ENCODE results near the gene IFT25.

IFT25 gene

DNA sequence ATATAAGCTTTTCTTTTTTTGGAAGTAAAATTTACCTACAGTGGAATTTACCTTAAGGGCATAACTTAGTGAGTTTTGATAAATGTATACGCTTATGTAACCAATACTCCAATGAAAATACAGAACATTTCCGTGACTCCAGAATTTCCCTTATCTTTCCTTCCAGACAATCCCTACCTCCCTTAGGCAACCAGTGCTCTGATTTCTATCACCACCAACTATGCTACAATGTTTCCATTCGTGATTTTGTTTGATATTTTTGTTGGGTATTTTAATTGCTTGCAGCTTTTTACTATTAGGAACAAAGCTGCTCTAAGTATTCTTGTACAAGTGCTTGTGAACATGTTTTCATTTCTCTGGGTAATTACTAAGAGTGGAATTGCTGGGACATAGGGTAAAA is 14.6 kb downstream of the IFT25 start:
- DNase-seq (ENCODE audit: low read depth in 2 of 2, low spot score in 1 of 2) = no peak

- DNase-seq (ENCODE audit: low read depth in 2 of 2, low spot score in 1 of 2) = no peak
Observed at GRCh38 chr1:53929246-53929960, 16.1 kb downstream of the IFT25 start.

DNA sequence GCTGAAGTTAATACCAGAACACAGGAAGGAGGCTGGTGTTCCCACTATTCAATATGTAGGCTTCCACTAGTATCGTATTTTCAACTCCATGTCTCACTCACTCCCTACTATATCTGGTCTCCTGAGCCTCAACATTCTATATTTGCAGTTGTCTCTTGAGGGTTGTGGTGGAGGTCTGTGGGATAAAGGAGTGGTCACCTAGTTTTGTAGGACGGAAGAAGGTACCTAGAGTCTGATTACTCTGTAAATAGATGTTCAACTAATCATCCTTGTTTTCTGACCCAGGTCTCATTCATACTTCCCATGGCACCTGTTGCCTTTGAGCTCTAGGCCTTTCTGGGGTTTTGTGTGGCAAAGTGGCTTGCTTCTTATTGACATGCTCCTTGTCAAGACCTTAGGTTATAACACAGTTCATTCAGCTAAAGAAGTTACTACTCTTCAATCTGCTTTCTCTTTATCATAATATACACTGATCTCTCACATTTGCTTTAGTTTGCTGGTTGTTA is 18.1 kb downstream of the IFT25 start:
- no peak for DNase-seq (ENCODE audit: low read depth in 2 of 2, low spot score in 1 of 2)

DNA sequence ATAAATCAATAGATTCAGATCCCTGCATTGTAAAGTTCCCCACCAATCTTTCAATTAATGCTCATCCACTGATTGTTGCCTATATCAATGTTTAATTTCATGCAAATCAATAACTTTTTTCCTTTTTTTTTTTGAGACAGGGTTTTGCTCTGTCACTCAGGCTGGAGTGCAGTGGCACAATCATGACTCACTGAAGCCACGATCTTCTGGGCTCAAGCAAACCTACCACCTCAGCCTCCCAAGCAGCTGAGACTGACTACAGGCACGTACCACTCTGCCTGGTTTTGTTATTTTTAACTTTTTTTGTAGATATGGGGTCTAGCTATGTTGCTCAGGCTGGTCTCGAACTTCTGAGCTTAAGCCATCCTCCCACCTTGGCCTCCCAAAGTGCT is 25.8 kb downstream of the IFT25 start:
- no peak for DNase-seq (ENCODE audit: low read depth in 2 of 2, low spot score in 1 of 2)

DNA sequence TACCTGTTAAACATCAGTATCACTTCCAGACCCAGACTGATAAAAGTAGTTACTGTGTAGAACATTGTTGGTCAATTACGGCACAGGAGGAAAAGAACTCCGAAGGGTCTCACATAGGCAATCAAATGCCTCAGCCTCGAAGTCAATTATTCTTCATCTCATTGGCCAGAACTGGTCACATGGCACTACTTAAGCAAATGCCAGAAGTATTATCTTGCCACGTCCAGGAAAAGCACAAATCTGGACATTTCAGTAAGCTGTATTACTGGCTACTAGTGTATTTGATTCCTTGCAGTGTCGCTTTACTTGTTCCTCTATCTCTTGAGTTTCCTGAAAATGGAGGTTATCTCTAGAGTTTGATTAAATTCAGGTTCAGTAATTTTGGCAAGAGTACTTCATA is 27.2 kb downstream of the IFT25 start:
- no peak for DNase-seq (ENCODE audit: low read depth in 2 of 2, low spot score in 1 of 2)

DNA sequence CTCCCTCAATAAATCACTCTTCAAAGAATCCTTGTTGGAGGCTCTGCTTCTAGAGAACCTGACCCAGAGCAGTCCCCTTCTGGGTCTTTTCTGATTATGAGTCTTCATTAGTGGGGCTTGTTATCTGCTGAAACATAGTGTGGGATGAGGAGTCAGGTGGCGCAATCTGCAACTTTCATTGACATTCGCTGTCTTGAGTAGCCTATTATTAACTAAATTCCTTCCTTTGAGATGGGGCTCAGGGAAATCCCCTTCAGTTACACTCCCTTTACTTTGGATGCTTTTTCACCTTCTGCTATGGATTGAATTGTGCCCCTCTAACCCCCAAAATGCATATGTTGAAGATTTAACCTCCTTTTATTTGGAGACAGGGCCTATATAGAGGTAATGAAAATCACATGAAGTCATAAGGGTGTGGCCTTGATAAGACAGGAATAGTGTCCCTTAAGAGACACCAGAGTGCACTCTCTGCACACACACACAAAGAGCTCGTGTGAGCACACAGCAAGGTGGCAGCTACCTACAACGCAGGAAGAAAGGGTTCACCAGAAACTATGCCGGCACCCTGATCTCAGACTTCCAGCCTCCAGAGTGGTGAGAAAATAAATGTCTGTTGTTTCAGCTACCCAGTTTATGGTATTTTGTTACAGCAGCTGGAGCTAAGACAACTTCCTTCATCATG is 32.0 kb downstream of the IFT25 start:
- DNase-seq (ENCODE audit: low read depth in 2 of 2, low spot score in 1 of 2) = no peak

DNA sequence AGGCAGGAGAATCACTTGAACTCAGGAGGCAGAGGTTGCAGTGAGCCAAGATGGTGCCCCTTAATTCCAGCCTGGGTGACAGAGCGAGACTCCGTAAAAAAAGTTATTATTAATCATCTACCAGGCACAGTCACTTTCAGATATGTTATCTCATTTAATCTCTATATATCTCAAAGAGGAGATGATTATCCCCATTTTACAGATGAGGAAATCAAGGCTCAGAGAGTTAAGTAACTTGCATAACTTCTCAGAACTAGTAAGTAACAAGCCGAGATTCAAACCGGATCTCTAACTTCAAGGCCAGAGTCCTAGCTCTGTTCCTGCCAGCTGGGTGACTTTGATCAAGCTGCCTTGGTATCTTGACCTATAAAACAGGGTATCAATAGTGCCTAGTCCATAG is 34.1 kb downstream of the IFT25 start:
- no peak for DNase-seq (ENCODE audit: low read depth in 2 of 2, low spot score in 1 of 2)

DNA sequence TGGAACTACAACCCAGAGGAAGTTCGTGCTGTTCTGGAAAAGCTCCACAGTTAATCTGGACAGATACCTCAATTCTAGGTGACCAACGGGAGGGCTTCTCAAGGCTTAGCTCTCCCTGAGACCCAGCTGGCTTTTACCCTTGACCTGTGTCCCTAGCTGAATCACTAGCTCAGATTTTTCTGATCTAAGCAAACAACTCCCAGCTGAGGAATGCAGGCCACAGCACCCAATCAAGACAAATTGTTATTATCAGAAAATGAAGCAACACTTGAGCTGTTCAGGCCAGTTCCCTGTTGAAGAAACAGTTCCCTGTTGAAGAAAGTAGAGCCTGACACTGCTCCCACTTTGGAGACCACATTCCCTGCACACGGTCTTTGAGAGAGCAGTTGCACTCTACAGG is 35.6 kb downstream of the IFT25 start:
- DNase-seq (ENCODE audit: low read depth in 2 of 2, low spot score in 1 of 2) = no peak

GRCh38 chr1:53906121-53906520 is 39.4 kb downstream of the IFT25 start:
- DNase-seq (ENCODE audit: low read depth in 2 of 2, low spot score in 1 of 2) = no peak

GRCh38 chr1:53905509-53905908 is 40.0 kb downstream of the IFT25 start:
- DNase-seq (ENCODE audit: low read depth in 2 of 2, low spot score in 1 of 2) = no peak

GRCh38 chr1:53902235-53903138 is 43.0 kb downstream of the IFT25 start:
- DNase-seq (ENCODE audit: low read depth in 2 of 2, low spot score in 1 of 2) = no peak

DNA sequence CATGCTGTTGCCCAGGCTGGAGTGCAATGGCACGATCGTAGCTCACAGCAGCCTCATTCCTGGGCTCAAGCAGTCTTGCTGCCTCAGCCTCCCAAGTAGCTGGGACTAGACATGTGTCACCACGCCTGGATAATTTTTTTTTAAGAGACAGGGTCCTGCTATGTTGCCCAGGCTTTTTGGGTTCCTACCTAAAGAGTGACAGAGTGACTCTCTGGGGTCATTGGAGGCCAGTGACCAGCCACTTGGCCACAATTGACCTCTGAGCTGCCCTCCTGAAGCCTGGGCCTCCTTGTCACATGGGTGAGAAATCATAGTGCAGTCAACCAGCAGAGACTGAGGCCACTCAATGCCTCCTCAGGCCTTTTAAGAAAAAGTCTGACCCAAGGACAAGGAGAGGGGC is 45.8 kb downstream of the IFT25 start:
- DNase-seq (ENCODE audit: low read depth in 2 of 2, low spot score in 1 of 2) = no peak

DNA sequence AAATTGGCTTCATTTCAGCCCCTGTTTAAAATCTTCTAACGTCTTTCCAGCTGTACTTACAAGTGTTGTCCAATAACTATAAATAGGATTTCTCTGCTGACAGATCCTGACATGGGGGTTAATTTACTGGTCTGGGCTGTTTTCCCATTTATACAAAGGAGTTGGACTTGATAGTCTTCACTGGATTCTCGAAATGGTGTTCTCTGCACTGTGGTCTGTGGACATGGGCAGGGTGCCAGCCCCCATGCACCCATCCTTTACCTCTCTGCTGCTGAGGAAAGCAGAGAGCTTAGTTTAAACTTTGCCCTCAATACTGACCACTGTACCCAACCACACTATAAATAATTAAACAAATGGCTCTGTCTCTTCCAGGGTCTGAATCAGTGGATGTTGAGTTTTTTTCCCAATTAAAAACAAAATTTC is 46.3 kb downstream of the IFT25 start:
- no peak for DNase-seq (ENCODE audit: low read depth in 2 of 2, low spot score in 1 of 2)

DNA sequence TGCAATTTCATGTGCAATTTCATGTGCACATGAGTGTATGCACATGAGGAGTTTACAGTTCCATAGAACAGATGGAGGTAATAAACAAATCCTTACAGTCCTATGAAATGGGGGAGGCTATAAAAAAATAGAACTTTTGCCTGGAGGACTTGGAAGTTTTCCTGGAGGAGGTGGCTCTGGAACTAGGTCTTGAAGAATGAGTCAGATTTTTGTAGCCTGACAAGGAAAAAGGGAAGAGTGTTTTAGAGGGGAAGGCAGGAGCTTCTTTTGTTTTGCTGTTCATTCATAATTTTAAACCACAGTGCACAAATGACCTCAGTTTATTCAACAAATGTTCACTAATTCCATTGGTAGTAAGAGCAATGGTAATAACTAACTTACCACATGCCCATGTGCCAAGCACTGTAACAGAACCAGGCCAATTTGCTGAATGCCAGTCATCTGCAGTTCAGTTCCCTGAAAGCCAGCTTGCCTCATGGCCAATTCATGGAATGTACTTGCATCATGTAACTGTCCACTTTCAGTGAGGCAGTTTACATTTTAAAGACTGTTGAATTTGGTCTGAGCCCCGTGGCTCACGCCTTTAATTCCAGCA is 48.8 kb downstream of the IFT25 start:
- no peak for DNase-seq (ENCODE audit: low read depth in 2 of 2, low spot score in 1 of 2)

GRCh38 chr1:53895421-53895820 is 50.1 kb downstream of the IFT25 start:
- no peak for DNase-seq (ENCODE audit: low read depth in 2 of 2, low spot score in 1 of 2)

DNA sequence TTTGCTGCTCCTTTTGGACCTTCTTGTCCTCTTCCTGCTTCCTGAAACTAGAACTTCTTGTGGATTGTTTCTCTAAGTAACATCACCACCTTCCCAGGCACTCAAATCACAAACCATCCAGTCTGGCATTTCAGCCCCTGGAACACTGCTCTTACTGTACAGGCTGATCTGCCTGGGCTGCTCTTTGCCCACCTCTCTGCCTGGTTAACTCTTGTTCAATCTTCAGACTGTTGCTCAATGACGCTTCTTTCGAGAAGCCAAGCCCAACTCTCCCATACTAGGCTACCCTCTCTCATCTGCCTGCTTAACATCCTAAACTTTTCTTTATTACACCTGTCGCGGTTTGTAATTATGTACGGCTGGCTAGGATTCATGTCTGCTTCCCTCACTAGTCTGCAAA is 50.9 kb downstream of the IFT25 start:
- no peak for DNase-seq (ENCODE audit: low read depth in 2 of 2, low spot score in 1 of 2)

DNA sequence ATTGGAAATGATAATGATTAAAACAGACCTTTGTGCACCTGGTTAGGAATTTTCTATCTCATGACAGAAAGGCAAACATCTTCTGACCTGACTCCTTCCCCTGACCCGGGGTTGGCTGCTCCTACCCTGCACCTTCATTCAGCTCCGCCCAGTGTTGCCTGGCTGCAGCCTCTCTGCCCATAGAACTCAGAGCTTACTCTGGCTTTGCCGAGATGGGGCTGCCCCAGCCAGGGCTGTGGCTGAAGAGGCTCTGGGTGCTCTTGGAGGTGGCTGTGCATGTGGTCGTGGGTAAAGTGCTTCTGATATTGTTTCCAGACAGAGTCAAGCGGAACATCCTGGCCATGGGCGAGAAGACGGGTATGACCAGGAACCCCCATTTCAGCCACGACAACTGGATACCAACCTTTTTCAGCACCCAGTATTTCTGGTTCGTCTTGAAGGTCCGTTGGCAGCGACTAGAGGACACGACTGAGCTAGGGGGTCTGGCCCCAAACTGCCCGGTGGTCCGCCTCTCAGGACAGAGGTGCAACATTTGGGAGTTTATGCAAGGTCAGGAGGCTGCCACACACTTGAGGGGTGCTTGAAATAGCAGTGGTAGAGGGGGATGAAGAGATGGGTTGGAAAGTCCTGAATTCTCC is 51.4 kb downstream of the IFT25 start, which contains the start of gene DIO1:
TSS of gene DIO1 (plus strand) at position 189 of the 638 bp plus-strand sequence. CDS start at position 213, 24 bp downstream.
- no peak for DNase-seq (ENCODE audit: low read depth in 2 of 2, low spot score in 1 of 2)

DNA sequence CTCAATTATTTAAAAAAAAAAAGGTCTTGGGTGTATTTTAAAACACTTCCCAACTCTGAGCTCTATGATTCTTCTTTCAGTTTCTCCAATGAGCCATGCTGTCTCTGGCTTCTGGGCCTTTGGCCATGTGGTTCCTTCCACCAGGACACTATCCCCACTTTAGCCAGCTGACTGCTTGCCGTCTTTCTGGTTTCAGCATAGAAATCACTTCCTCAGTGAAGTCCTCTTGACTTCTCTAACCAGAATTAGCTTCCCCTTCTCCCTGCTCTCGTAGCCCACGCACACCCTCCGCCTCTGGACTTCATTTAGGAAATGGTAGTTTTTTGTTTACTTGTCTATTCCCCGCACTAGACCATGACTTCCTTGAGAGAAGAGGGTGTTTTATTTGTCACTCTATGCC is 52.6 kb downstream of the IFT25 start:
- DNase-seq (ENCODE audit: low read depth in 2 of 2, low spot score in 1 of 2) = no peak

DNA sequence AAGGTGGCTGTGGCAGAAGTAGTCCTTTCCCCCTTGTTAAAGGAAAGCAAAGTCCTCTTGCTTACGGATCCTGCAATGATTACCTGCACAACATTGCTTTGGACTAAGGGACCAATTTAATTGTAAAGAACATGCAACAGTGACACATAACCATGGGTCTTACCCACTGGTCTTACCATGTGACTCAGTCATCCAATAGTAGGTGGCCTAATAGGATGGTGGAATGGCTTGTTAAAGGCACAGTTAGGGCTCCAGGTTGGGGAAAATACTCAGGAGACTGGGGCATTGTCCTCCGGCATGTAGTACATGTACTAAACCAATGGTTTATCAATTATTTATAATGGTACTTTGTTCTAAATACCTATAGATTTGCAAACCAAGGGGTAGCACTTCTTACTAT is 53.8 kb downstream of the IFT25 start:
- DNase-seq (ENCODE audit: low read depth in 2 of 2, low spot score in 1 of 2) = no peak

GRCh38 chr1:53891018-53891417 is 54.5 kb downstream of the IFT25 start:
- no peak for DNase-seq (ENCODE audit: low read depth in 2 of 2, low spot score in 1 of 2)

DNA sequence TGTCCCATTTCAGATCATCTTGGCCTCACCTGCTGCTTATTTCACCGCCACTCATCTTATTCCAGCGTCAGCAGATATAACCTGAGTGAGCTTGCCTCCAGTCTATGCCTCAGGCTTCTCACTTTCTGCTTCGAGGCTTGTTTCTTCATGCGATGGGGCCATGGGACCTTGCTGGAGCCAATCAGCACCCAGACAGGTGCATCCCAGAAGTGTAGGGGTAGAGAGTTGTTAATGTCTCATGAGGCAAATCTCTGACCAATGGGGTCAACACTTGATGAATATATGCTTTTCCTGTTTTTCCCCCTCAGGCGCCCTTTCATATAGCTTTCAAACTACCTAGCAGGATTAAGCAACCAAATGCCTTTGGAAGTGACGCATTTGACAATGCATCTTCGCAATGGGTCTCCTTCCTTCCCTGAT is 55.0 kb downstream of the IFT25 start:
- DNase-seq (ENCODE audit: low read depth in 2 of 2, low spot score in 1 of 2) = no peak
